Body of pancreas (tissue), 4 donors: ENCODE results near the gene CCSER1. TPM values are rescaled to one million over a fixed set of nuclear protein-coding genes. Genes with fewer than 3 reads are reported as not detected.

Experiments used
- ATAC-seq: fragments of 150-250 bp; one replicate; pipeline ENCODE4 v1.9.1; 2016
- DNase-seq, 4 donors: peaks; one replicate each; pipeline ENCODE4 v3.0.0-alpha.2; 2019
- H3K27ac ChIP-seq, 4 donors: fragments of 200-600 bp; sonication (generic); 1 replicate in 3 of 4; 2 replicates in 1 of 4; pipeline versions ENCODE4 v1.5.1 to v1.6.1; 2016 to 2019; ENCODE audit warnings: mild to moderate bottlenecking in 1 of 4, mixed read lengths in 1 of 4, moderate library complexity in 1 of 4
- H3K27me3 ChIP-seq, 2 donors: fragments of 200-600 bp; sonication (generic); one replicate each; pipeline ENCODE4 v1.6.0; 2016; ENCODE audit warnings: mild to moderate bottlenecking in 1 of 2
- H3K36me3 ChIP-seq, 2 donors: fragments of 200-600 bp; sonication (generic); replicated peaks in 1 of 2; 2 replicates each; pipeline ENCODE4 v1.5.1; 2016; ENCODE audit warnings: low read depth in 2 of 2; ENCODE audit not compliant: insufficient read depth in 1 of 2
- H3K4me1 ChIP-seq: fragments of 200-600 bp; sonication (generic); one replicate; pipeline ENCODE4 v1.6.0; 2016
- H3K4me3 ChIP-seq, 2 donors: fragments of 200-600 bp; sonication (generic); 1 replicate in 1 of 2; 2 replicates in 1 of 2; pipeline ENCODE4 v1.5.1; 2016 to 2019
- H3K9me3 ChIP-seq, 3 donors: fragments of 200-600 bp; sonication (generic); 1 replicate in 2 of 3; 2 replicates in 1 of 3; pipeline ENCODE4 v1.5.1; 2016
- POLR2A ChIP-seq, 3 donors: fragments of 450-650 bp; IDR thresholded peaks; one replicate each; pipeline ENCODE4 v1.6.1; 2016; ENCODE audit warnings: antibody characterized with exemption in 3 of 3, mild to moderate bottlenecking in 2 of 3
- WGBS, 2 donors: methylation state at CpG; one replicate each; pipeline ENCODE4 v1.1.5; 2017; 5-methylcytosine and 5-hydroxymethylcytosine counted together
- intact Hi-C: fragments of 100-400 bp; cut with DNase I; formaldehyde crosslinking; loops from one replicate; pipeline ENCODE4 v1.15.1; 2023
- total RNA-seq, 2 donors: library from RNA; depleted of rRNA; stranded (reverse); fragments of >200 nt; gene quantifications; one replicate each; pipeline ENCODE4 v1.1.0, GENCODE V29; 2016
- TF ChIP-seq, protein P1 (sequence below), 7 experiments: fragments of 450-650 bp in 4 of 7; fragments of 200-600 bp in 3 of 7; sonication (generic) in 3 of 7; IDR thresholded peaks; one replicate each; pipeline ENCODE4 v1.5.1; 2016 to 2019; ENCODE audit warnings: antibody characterized with exemption in 7 of 7

Gene CCSER1
- 10 to 100 TPM; 13.2 to 14.5 TPM for total RNA-seq

- H3K27me3 ChIP-seq, result no peaks in the 10 kb centered on the region
- H3K36me3 ChIP-seq, result no peaks in the 10 kb centered on the region
- WGBS, 2 donors, result 0 to 1% methylated on average over 11 to 35 of the region's 35 CpGs
- ATAC-seq (peak; percentile 81), DNase-seq (peak; percentile 83 to 88 (median 84))
- peak within 1 kb of the TSS; percentile 68 to 96 for H3K4me3 ChIP-seq
- H3K9me3 ChIP-seq, result no peaks in the 10 kb centered on the region
- intact Hi-C loops, result no loop called here
- peak within 1 kb of the TSS; percentile 93 to 98 (median 94) for H3K27ac ChIP-seq
- peaks cover 5% of the 10 kb centered on the region for H3K4me1 ChIP-seq
- TF ChIP-seq POLR2A (IDR thresholded peaks at IDR 0.05), result peak; percentile 96 to 99 (median 99)
- TF ChIP-seq, protein P1, sequence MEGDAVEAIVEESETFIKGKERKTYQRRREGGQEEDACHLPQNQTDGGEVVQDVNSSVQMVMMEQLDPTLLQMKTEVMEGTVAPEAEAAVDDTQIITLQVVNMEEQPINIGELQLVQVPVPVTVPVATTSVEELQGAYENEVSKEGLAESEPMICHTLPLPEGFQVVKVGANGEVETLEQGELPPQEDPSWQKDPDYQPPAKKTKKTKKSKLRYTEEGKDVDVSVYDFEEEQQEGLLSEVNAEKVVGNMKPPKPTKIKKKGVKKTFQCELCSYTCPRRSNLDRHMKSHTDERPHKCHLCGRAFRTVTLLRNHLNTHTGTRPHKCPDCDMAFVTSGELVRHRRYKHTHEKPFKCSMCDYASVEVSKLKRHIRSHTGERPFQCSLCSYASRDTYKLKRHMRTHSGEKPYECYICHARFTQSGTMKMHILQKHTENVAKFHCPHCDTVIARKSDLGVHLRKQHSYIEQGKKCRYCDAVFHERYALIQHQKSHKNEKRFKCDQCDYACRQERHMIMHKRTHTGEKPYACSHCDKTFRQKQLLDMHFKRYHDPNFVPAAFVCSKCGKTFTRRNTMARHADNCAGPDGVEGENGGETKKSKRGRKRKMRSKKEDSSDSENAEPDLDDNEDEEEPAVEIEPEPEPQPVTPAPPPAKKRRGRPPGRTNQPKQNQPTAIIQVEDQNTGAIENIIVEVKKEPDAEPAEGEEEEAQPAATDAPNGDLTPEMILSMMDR (IDR thresholded peaks at IDR 0.05), result peak in 2 of 7 experiments; percentile 14 to 32
Observed at GRCh38 chr4:90127223-90127705, at the start of gene CCSER1. Gene CCSER1 (plus strand): TSS chr4:90127394.

DNA sequence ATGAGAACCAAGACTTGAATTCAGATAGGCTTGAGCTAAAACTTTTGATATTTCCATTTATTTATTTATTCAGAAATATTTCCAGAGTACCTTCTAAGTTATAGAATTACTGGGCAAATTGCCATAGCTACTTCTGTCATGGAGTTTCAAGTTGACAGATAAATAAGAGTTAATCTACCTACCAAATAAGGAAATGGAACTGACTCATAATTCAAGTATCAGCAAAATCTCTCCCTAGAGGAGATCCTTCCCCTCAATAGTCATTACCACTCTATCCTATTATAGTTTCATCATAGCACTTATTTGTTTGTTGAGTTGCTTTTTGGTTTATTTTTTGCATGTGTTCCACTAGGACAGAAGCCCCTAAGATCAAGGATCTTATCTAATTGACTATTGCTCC, 48.8 kb upstream of the CCSER1 start:
- Histone ChIP-seq H3K4me3 (no peak overlapping the region), H3K36me3 (no peaks in the 10 kb centered on the region), H3K4me1 (no peaks in the 10 kb centered on the region), H3K27ac (no peak overlapping the region), H3K27me3 (no peaks in the 10 kb centered on the region), H3K9me3 (no peaks in the 10 kb centered on the region)
- TF ChIP-seq, protein P1 (IDR thresholded peaks at IDR 0.05), result no peak
- TF ChIP-seq POLR2A (IDR thresholded peaks at IDR 0.05), result no peak
- DNase-seq (no peak), ATAC-seq (no peak)
- intact Hi-C loops, result no loop called here

DNA sequence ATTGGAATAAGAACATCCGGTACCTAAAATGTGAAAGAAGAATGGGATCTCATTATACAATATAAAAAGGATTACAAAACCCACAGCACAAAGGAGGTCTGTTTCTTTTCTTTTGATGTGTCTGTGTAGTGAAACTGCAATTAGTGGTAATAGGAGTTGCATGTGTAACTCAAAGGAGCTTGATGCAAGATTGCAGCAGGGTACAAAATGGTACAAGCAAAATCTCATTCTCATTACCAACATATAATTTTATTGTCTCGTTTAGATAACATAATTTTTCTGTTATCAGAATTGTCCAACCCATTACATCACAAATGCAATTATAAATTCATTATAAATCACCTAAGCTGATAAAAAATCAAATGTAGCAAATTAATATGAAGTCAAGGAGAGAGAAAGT, 47.1 kb upstream of the CCSER1 start:
- 71 to 72% methylated on average over 2 of the region's 2 CpGs for WGBS, 2 donors
- ATAC-seq (no peak), DNase-seq (no peak)
- Histone ChIP-seq H3K9me3 (no peaks in the 10 kb centered on the region), H3K27ac (no peak overlapping the region), H3K36me3 (no peaks in the 10 kb centered on the region), H3K27me3 (no peaks in the 10 kb centered on the region), H3K4me3 (no peak overlapping the region), H3K4me1 (no peaks in the 10 kb centered on the region)
- intact Hi-C loops, result no loop called here
- TF ChIP-seq POLR2A (IDR thresholded peaks at IDR 0.05), result no peak
- TF ChIP-seq, protein P1 (IDR thresholded peaks at IDR 0.05), result no peak

DNA sequence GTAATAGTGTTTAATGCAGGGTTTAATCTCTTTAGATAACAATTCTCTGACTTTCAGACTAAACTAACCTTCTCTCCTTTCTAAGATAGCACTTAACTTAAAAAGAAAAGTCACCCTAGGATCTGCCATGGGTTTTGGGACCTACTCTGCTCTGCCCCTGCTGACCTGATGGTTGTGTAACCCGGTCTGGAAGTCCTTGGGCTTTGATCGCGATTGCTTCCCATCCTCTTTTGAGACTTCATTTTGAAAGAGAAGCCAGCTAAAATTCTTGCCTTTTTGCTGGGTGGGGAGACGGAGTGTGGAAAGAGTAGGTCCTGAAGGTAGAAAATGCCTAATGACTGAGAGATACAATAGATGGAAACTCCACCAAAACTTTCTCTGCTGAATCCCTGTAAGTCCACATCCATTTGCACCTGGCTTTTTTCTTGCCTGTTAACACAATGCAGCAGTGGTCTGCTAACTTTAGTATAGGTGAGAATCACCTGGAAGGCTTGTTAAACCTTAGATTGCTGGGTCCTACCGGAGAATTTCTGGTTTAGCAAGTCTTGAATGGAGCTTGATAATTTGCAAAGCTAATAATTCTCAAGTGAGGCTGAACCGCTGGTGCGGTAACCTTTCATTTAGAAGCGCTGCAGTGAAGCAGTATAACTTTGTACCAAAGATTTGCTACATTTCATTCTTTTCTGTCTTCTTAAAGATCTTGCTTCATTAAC, 45.6 kb upstream of the CCSER1 start:
- no peak for TF ChIP-seq POLR2A (IDR thresholded peaks at IDR 0.05)
- TF ChIP-seq, protein P1 (IDR thresholded peaks at IDR 0.05), result no peak
- Histone ChIP-seq H3K27ac (no peak overlapping the region), H3K9me3 (no peaks in the 10 kb centered on the region), H3K36me3 (no peaks in the 10 kb centered on the region), H3K4me3 (no peak overlapping the region), H3K4me1 (no peaks in the 10 kb centered on the region), H3K27me3 (no peaks in the 10 kb centered on the region)
- 69 to 74% methylated on average over 8 of the region's 8 CpGs for WGBS, 2 donors
- intact Hi-C loops, result no loop called here
- no peak for ATAC-seq
- no peak for DNase-seq

DNA sequence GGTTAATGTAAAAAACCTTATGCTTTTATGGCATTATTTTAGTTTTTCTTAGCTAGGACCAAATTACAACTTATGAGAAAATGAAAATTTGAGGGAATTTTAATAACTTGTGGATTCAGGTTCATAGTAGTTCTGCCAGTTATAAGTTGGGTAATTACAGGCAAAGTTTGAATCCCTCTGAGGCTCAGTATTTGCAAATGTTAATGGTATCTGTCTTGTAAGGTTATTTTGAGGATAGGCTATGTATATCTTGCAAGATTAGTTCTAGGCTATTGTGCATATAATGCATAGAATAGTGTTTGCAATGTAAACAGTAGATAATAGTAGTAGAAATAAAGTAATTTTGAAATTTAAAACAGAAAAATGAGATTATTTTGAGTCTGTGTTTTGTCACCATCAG, 44.7 kb upstream of the CCSER1 start:
- no peaks in the 10 kb centered on the region for H3K36me3 ChIP-seq
- H3K27me3 ChIP-seq, result no peaks in the 10 kb centered on the region
- H3K4me3 ChIP-seq, result no peak overlapping the region
- DNase-seq, result no peak
- H3K9me3 ChIP-seq, result no peaks in the 10 kb centered on the region
- intact Hi-C loops, result no loop called here
- no peaks in the 10 kb centered on the region for H3K4me1 ChIP-seq
- no peak for TF ChIP-seq POLR2A (IDR thresholded peaks at IDR 0.05)
- TF ChIP-seq, protein P1 (IDR thresholded peaks at IDR 0.05), result no peak
- ATAC-seq, result no peak
- no peak overlapping the region for H3K27ac ChIP-seq
